ENCODE data around the gene RASGEF1B.

Gene RASGEF1B

DNA sequence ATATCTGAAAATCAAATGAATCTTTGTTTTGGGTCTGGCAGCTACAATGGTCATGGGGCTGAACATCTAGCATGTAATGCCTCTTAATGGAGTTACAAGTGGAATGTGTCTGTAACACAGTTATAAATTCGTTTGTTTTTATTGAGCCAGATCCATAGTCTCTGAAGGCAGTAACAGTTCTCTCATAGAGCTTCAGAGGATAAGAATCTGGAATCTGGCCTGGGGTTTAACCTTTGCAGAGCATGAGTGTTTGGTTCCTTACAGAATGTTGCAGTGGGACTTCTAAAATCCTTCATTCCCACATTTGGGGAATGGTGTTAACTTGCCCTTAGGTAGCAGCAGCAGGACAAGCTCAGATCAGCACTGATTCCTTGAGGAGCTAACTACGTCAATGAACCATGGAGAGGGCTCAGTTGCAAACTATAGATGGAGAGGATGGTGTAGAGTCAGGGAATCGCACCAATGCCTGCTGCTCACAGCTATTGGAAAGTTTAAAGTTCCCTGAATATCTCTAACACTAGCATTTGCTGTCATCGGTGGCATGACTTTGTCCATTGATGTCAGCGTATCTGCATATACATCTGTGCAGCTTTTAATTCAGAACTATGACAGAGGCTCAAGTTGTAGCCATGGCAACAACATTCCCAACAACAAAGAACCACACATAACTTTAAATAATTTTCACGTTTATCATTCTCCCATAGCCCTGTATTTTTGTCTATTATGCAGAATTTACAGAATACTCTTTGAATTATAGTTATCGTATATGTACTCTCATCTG, 72.2 kb downstream of the RASGEF1B start:
- DNase-seq (ENCODE audit: low read depth in 2 of 2), result no peak

DNA sequence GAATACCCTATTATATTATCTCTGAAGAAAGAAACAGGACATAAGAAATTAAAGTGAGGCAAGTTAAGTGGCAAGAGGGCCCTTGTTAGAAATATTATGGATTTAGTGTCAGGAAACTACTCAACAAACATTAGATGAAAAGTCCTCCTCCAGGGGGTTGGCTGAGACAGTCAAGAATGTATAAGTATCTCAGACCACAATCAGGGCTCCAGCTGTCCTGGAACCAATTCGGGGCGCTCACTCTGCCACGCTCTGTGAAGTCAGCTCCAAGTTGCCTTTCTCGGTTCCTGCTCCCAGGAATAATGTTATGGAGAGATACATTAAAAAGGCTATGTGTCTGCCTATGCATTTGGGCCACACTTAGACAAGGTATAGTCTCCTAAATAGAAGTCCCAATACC, 73.3 kb downstream of the RASGEF1B start:
- no peak for DNase-seq (ENCODE audit: low read depth in 2 of 2)

DNA sequence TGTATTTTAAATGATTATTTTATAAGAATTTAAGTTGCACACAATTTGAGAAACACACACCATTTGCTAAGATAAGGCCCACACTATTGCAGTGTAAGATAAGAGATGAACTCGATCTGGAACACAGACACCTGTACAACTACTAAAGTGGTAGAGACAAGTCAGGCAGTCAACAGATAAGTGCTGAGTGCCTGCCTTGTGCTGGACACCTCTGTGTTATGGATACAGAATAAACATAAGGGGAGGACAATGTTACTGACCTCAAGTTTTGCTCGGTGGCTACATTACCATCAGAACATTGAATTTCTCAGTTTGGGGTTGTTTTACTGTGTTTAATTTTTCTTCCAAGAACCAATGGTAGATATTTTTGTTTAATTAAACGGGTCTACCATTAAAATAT, 74.1 kb downstream of the RASGEF1B start:
- no peak for DNase-seq (ENCODE audit: low read depth in 2 of 2)

DNA sequence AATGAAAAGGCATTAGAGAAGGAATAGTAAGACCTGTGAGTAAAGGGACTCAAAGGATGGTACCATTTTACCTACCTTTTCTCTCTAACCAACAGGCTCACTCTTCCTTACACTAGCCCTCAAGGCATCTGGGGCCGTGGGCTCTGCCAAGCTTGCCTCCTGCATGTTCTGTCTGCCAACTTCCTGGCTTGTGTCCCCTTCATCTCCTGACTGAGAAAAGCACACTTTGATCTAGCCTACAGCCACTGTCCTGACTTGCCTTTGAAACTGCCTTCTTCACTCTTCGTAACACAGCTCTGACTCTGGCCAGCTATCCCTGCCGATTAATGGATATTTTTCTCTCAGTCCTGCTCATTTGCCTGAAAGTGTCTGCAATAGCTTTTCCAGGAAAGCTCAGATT, 76.5 kb downstream of the RASGEF1B start:
- no peak for DNase-seq (ENCODE audit: low read depth in 2 of 2)

DNA sequence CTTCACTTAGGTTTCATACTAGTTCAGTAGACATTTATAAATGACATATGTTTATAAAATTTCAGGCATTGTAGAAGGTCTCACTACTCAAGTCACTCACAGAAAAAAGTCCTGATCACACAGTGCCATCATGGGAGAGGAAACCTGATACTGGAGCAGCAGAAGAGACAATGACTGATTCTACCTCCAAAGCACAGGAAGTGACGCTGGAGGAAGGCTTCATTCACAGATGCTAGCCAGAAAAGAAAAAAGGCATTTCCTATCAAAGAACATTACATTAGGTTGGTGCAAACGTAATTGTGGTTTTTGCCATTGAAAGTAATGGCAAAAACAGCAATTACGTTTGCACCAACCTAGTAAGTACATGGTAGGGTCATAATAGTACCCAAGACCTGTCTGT, 79.5 kb downstream of the RASGEF1B start:
- DNase-seq (ENCODE audit: low read depth in 2 of 2), result no peak

DNA sequence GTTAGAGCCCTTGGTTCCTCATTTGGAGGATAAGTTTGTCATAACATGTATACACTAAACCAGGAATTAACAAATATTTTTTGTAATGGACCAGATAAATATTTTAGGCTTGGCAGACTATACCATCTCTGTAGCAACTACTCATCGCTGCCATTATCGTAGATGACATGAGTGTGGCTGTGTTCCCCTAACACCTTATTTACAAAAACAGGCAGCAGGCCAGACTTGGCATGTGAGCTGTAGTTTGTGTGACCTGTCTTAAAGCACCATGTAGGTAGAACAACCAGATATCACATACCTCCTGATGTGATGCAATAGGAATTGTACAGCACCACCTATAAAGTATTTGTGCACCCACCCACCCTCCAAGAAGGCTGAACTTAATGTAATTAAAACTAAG, 82.0 kb downstream of the RASGEF1B start:
- no peak for DNase-seq (ENCODE audit: low read depth in 2 of 2)

DNA sequence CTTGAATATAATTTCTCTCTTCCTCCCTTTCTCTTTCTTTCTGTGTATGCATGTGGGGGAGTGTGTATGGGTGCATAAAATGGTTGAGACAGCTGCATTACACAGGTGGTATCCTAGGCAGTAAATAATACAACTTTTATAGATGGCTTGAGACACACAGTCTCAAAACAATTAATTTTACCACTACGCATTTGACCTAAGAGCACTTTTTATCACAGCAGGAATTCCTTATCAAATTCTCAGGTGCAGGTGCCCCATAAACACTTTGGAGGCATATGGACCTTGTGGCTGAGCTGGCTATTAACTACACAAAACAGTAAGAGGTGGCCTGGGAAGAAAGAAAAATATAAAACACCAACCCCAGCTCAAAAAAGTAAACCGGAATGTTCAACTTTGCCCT, 91.3 kb downstream of the RASGEF1B start:
- no peak for DNase-seq (ENCODE audit: low read depth in 2 of 2)

DNA sequence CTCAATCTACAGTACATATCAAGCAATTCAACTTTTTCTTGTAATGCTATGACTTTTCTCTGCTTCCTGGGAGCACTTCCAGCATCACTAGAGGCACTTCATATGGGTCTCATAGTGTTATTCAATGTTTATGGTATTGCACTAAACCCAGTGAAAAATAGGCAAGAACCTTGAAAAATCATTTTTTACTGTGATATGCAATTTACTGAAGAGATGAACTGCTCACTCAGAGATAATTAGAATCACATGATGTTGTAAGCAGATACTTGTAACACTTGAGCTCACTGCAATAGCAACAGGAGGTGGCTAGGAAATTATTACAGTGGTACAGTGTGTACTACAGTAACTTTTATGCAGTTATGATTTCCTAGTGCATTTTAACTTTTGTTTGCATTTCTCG, 93.3 kb downstream of the RASGEF1B start:
- DNase-seq (ENCODE audit: low read depth in 2 of 2), result no peak

DNA sequence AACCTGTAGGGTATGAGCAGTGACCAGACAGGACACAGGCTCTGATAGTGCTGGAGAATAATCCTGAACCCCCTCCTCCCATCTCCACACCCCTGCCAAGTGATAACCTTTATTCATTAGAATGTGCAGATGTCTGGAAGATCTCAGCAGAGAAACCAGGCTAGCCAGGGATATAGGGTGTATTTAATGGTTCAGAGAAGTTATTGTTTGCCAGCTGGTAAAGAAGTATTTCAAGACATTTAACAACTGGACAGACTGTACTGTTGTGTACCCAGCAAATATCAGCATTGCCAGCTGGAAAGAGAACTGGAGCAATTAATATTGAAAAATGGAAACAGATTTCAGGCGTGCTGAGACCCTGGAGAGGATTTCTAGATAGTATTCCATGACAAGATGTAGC, 94.5 kb downstream of the RASGEF1B start:
- no peak for DNase-seq (ENCODE audit: low read depth in 2 of 2)

DNA sequence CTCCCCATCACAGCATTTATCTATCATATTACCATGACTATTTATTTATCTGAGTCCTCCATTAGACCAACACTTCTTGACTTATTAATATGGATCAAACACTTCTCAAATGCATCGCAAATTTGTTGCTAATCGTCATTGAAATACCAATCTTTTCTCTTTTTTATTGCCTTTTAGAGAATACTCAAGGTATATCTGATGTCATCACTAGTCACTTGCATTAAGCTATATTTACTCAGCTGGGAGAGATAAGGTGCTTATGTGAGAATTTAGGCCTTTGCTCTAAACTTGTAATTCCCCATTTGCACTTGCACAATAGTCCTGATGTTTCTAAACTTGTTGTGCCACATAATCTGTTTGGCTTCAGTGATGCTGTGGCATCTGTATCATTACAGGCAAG, 95.0 kb downstream of the RASGEF1B start:
- no peak for DNase-seq (ENCODE audit: low read depth in 2 of 2)
